Astrocyte (in vitro differentiated cells and primary cell): ENCODE data around the gene ENOX1. TPM values are rescaled to one million over a fixed set of nuclear protein-coding genes. Genes with fewer than 3 reads are reported as not detected.

Experiments
- DNase-seq: peaks from one replicate; pipeline ENCODE4 v3.0.0-alpha.2; 2010; ENCODE audit warnings: low read depth
- FAIRE-seq: peaks from 2 replicates; lab custom pipeline; 2011; peaks lifted over from hg19 to GRCh38; lab: Jason Lieb, UNC
- H2AFZ ChIP-seq: 2 replicates; pipeline ENCODE4 v1.6.0; 2012; ENCODE audit warnings: low read depth, low read length, inconsistent platforms
- H3K27ac ChIP-seq: 2 replicates; pipeline ENCODE4 v1.5.1; 2011; ENCODE audit warnings: low read depth, low read length, inconsistent platforms
- H3K27me3 ChIP-seq: 2 replicates; pipeline ENCODE4 v1.6.0; 2011; ENCODE audit warnings: low read length, inconsistent platforms; ENCODE audit not compliant: insufficient read depth
- H3K36me3 ChIP-seq: 2 replicates; pipeline ENCODE4 v1.5.1; 2011; ENCODE audit warnings: low read length, inconsistent platforms; ENCODE audit not compliant: insufficient read depth
- H3K4me1 ChIP-seq: 2 replicates; pipeline ENCODE4 v1.5.1; 2011; ENCODE audit warnings: low read length, inconsistent platforms; ENCODE audit not compliant: insufficient read depth
- H3K4me2 ChIP-seq: 2 replicates; pipeline ENCODE4 v1.6.0; 2012; ENCODE audit warnings: low read length, inconsistent platforms
- H3K4me3 ChIP-seq: 2 replicates; pipeline ENCODE4 v1.5.1; 2011; ENCODE audit warnings: low read depth, mild to moderate bottlenecking, low read length, inconsistent platforms; ENCODE audit not compliant: insufficient read depth
- H3K79me2 ChIP-seq: 2 replicates; pipeline ENCODE4 v1.6.0; 2012; ENCODE audit warnings: mild to moderate bottlenecking, low read length, inconsistent platforms; ENCODE audit not compliant: insufficient read depth
- H3K9ac ChIP-seq: 2 replicates; pipeline ENCODE4 v1.6.0; 2012; ENCODE audit warnings: mild to moderate bottlenecking, low read length, inconsistent platforms
- H3K9me3 ChIP-seq: 2 replicates; pipeline ENCODE4 v1.5.1; 2012; ENCODE audit warnings: low read depth, mild to moderate bottlenecking, low read length, inconsistent platforms; ENCODE audit not compliant: insufficient read depth
- H4K20me1 ChIP-seq: 2 replicates; pipeline ENCODE4 v1.6.0; 2012; ENCODE audit warnings: low read length, inconsistent platforms; ENCODE audit not compliant: insufficient read depth
- H3K27ac Mint-ChIP-seq: one replicate; pipeline ENCODE4 v1.8.0; 2021; ENCODE audit warnings: mild to moderate bottlenecking, mixed read lengths; ENCODE audit not compliant: unreplicated experiment
- H3K27me3 Mint-ChIP-seq: one replicate; pipeline ENCODE4 v1.8.0; 2021; ENCODE audit warnings: low read depth, mixed read lengths; ENCODE audit not compliant: unreplicated experiment
- H3K36me3 Mint-ChIP-seq: one replicate; pipeline ENCODE4 v1.8.0; 2021; ENCODE audit warnings: low read depth, mixed read lengths; ENCODE audit not compliant: unreplicated experiment
- H3K4me1 Mint-ChIP-seq: one replicate; pipeline ENCODE4 v1.8.0; 2021; ENCODE audit warnings: low read depth, mixed read lengths; ENCODE audit not compliant: unreplicated experiment
- H3K4me3 Mint-ChIP-seq: one replicate; pipeline ENCODE4 v1.8.0; 2021; ENCODE audit warnings: mild to moderate bottlenecking, moderate library complexity, mixed read lengths; ENCODE audit not compliant: unreplicated experiment
- H3K9me3 Mint-ChIP-seq: one replicate; pipeline ENCODE4 v1.8.0; 2021; ENCODE audit warnings: mild to moderate bottlenecking, mixed read lengths; ENCODE audit not compliant: unreplicated experiment
- CTCF ChIP-seq: IDR thresholded peaks from 2 replicates; pipeline ENCODE4 v1.5.1; 2011; ENCODE audit warnings: low read depth, mild to moderate bottlenecking, inconsistent platforms, low read length, moderate library complexity; ENCODE audit not compliant: insufficient read depth
- EZH2 ChIP-seq: IDR thresholded peaks from 2 replicates; pipeline ENCODE4 v1.6.1; 2012; ENCODE audit warnings: mild to moderate bottlenecking, low read length, inconsistent platforms; ENCODE audit not compliant: insufficient read depth
- total RNA-seq: library from RNA; stranded (reverse); gene quantifications from 2 replicates; pipeline ENCODE4 v1.2.1, GENCODE V29; 2021

Gene ENOX1
- total RNA-seq, 1 donor from 2014 or later, result 2.3 TPM

GRCh38 chr13:43433691-43434141 lies 353.1 kb downstream of the ENOX1 start:
- Histone ChIP-seq H4K20me1 (no peaks in the 10 kb centered on the region), H3K36me3 (no peaks in the 10 kb centered on the region), H3K79me2 (no peaks in the 10 kb centered on the region), H3K4me3 (no peak overlapping the region), H3K27ac (no peak overlapping the region), H3K9ac (no peak overlapping the region), H3K4me1 (no peaks in the 10 kb centered on the region), H3K4me2 (no peak overlapping the region), H2AFZ (no peak overlapping the region), H3K27me3 (no peaks in the 10 kb centered on the region), H3K9me3 (no peaks in the 10 kb centered on the region)
- Mint-ChIP-seq H3K36me3 (no peaks in the 10 kb centered on the region), H3K9me3 (no peaks in the 10 kb centered on the region), H3K4me3 (no peak overlapping the region), H3K27ac (no peak overlapping the region), H3K4me1 (peaks cover 3% of the 10 kb centered on the region), H3K27me3 (no peaks in the 10 kb centered on the region)
- TF ChIP-seq CTCF (no peak), EZH2 (no peak)
- no peak for FAIRE-seq
- DNase-seq, result no peak

- Histone ChIP-seq H3K4me1 (no peaks in the 10 kb centered on the region), H3K27ac (no peak overlapping the region), H3K27me3 (no peaks in the 10 kb centered on the region), H3K9ac (no peak overlapping the region), H3K4me2 (no peak overlapping the region), H3K36me3 (no peaks in the 10 kb centered on the region), H3K9me3 (no peaks in the 10 kb centered on the region), H3K79me2 (no peaks in the 10 kb centered on the region), H4K20me1 (no peaks in the 10 kb centered on the region), H2AFZ (no peak overlapping the region), H3K4me3 (no peak overlapping the region)
- Mint-ChIP-seq H3K9me3 (no peaks in the 10 kb centered on the region), H3K4me3 (no peak overlapping the region), H3K27me3 (no peaks in the 10 kb centered on the region), H3K27ac (no peak overlapping the region), H3K36me3 (no peaks in the 10 kb centered on the region), H3K4me1 (peaks cover 3% of the 10 kb centered on the region)
- FAIRE-seq (no peak), DNase-seq (no peak)
- TF ChIP-seq CTCF (no peak), EZH2 (no peak)
Observed at GRCh38 chr13:43432958-43433357, 353.8 kb downstream of the ENOX1 start.

GRCh38 chr13:43431841-43432240 lies 354.9 kb downstream of the ENOX1 start:
- DNase-seq (no peak), FAIRE-seq (no peak)
- Mint-ChIP-seq H3K36me3 (no peaks in the 10 kb centered on the region), H3K4me1 (peaks cover 3% of the 10 kb centered on the region), H3K27ac (no peak overlapping the region), H3K4me3 (no peak overlapping the region), H3K27me3 (no peaks in the 10 kb centered on the region), H3K9me3 (no peaks in the 10 kb centered on the region)
- Histone ChIP-seq H3K4me2 (no peak overlapping the region), H3K27me3 (no peaks in the 10 kb centered on the region), H3K9ac (no peak overlapping the region), H2AFZ (no peak overlapping the region), H3K79me2 (no peaks in the 10 kb centered on the region), H3K27ac (no peak overlapping the region), H3K4me1 (no peaks in the 10 kb centered on the region), H3K9me3 (no peaks in the 10 kb centered on the region), H4K20me1 (no peaks in the 10 kb centered on the region), H3K36me3 (no peaks in the 10 kb centered on the region), H3K4me3 (no peak overlapping the region)
- no peak for TF ChIP-seq EZH2
- TF ChIP-seq CTCF, result no peak
